Mesendoderm (in vitro differentiated cells): ENCODE results near the gene ADIPOR2.
"Not testable (repeated sequence)": the region's sequence is repeated elsewhere in the genome, so short reads cannot be mapped to it uniquely, and the experiment has no call there.

Experiments
- DNase-seq: peaks from one replicate; pipeline ENCODE4 v3.0.0; 2013
- H2AK5ac ChIP-seq: 2 replicates; pipeline ENCODE4 v1.6.1; 2013; ENCODE audit warnings: low read length, inconsistent platforms
- H2BK120ac ChIP-seq: 2 replicates; pipeline ENCODE4 v1.6.1; 2013; ENCODE audit warnings: low read depth, mild to moderate bottlenecking, low read length, moderate library complexity, mixed read lengths
- H2BK15ac ChIP-seq: replicated peaks from 2 replicates; pipeline ENCODE4 v1.6.1; 2013; ENCODE audit warnings: low read depth, mild to moderate bottlenecking, moderate library complexity
- H2BK5ac ChIP-seq: 2 replicates; pipeline ENCODE4 v1.6.1; 2013; ENCODE audit warnings: low read length, inconsistent platforms
- H3K18ac ChIP-seq: 2 replicates; pipeline ENCODE4 v1.6.1; 2013; ENCODE audit warnings: mild to moderate bottlenecking, low read length, mixed read lengths
- H3K23ac ChIP-seq: one replicate; pipeline ENCODE4 v1.6.1; 2013; ENCODE audit warnings: low read length
- H3K27ac ChIP-seq: 2 replicates; pipeline ENCODE4 v1.5.1; 2013; ENCODE audit warnings: low read depth, mild to moderate bottlenecking, inconsistent platforms, low read length, moderate library complexity
- H3K27me3 ChIP-seq: 2 replicates; pipeline ENCODE4 v1.6.1; 2013; ENCODE audit warnings: low read length, control low read depth, mild to moderate bottlenecking, inconsistent platforms; ENCODE audit not compliant: insufficient read depth, poor library complexity
- H3K36me3 ChIP-seq: 2 replicates; pipeline ENCODE4 v1.6.1; 2013; ENCODE audit warnings: low read length, inconsistent platforms; ENCODE audit not compliant: control insufficient read depth, insufficient read depth
- H3K4ac ChIP-seq: one replicate; pipeline ENCODE4 v1.6.1; 2013; ENCODE audit warnings: low read depth, mild to moderate bottlenecking, low read length, moderate library complexity
- H3K4me1 ChIP-seq: 2 replicates; pipeline ENCODE4 v1.6.1; 2013; ENCODE audit warnings: low read depth, low read length, inconsistent platforms; ENCODE audit not compliant: control insufficient read depth
- H3K4me2 ChIP-seq: 2 replicates; pipeline ENCODE4 v1.6.1; 2013; ENCODE audit warnings: low read length
- H3K4me3 ChIP-seq: 2 replicates; pipeline ENCODE4 v1.5.1; 2013; ENCODE audit warnings: mild to moderate bottlenecking, low read length
- H3K56ac ChIP-seq: one replicate; pipeline ENCODE4 v1.6.1; 2013; ENCODE audit warnings: low read length
- H3K79me1 ChIP-seq: 2 replicates; pipeline ENCODE4 v1.6.1; 2013; ENCODE audit warnings: low read length, inconsistent platforms
- H3K79me2 ChIP-seq: 2 replicates; pipeline ENCODE4 v1.6.1; 2013; ENCODE audit warnings: mild to moderate bottlenecking, low read length; ENCODE audit not compliant: control insufficient read depth, insufficient read depth
- H3K9ac ChIP-seq: 2 replicates; pipeline ENCODE4 v1.6.1; 2013; ENCODE audit warnings: low read length, inconsistent platforms
- H4K5ac ChIP-seq: one replicate; pipeline ENCODE4 v1.6.1; 2013; ENCODE audit warnings: low read length
- H4K8ac ChIP-seq: one replicate; pipeline ENCODE4 v1.6.1; 2013; ENCODE audit warnings: low read depth, mild to moderate bottlenecking, control low read depth, low read length, moderate library complexity
- WGBS: extraction: QIAGEN DNeasy Blood & Tissue Kit; methylation state at CpG from one replicate; pipeline ENCODE4 v1.1.7; 2013; ENCODE audit warnings: low lambda C conversion rate, missing lambda C conversion rate; ENCODE audit not compliant: insufficient coverage; ENCODE audit errors: extremely low coverage; 5-methylcytosine and 5-hydroxymethylcytosine counted together

The ADIPOR2 gene

DNA sequence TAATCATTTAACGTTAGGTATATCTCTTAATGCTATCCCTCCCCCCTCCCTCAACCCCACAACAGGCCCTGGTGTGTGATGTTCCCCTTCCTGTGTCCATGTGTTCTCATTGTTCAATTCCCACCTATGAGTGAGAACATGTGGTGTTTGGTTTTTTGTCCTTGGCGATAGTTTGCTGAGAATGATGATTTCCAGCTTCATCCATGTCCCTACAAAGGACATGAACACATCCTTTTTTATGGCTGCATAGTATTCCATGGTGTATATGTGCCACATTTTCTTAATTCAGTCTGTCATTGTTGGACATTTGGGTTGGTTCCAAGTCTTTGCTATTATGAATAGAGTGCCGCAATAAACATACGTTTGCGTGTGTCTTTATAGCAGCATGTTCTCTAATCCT lies 42.8 kb downstream of the ADIPOR2 start:
- not testable (repeated sequence) for H4K5ac ChIP-seq, H3K36me3 ChIP-seq, H3K9ac ChIP-seq, H3K18ac ChIP-seq, H3K56ac ChIP-seq, H2AK5ac ChIP-seq, DNase-seq, H3K79me1 ChIP-seq, H2BK5ac ChIP-seq, H3K4ac ChIP-seq, H2BK120ac ChIP-seq, H3K27me3 ChIP-seq, H3K23ac ChIP-seq, H3K27ac ChIP-seq, H3K4me2 ChIP-seq, H2BK15ac ChIP-seq, H3K4me3 ChIP-seq, H4K8ac ChIP-seq, H3K4me1 ChIP-seq
- WGBS = no CpG with 5 or more reads among the region's 5 CpGs
- H3K79me2 ChIP-seq = peaks cover 20% of the 10 kb centered on the region

DNA sequence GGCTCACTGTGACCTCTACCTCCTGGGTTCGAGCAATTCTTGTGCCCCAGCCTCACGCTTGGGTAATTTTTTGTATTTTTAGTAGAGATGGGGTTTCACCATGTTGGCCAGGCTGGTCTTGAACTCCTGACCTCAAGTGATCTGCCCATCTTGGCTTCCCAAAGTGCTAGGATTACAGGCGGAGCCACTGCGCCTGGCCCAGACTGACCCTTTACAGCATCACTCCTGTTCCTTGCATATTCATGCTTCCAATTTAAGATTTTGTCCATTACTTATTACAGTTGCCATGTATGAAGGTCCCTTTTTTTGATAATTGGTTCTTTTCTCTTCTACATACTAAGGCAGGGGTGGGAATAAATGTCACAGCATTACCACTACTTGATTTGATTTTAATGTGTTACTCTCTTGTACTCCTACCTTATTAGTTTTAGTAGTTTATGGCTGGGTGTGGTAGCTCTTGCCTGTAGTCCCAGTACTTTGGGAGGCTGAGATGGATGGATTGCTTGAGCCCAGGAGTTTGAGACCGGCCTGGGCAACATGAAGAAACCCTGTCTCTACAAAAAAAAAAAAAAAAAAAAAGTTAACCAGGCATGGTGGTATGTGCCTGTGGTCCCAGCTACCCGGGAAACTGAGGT lies 46.9 kb downstream of the ADIPOR2 start:
- H2BK5ac ChIP-seq = no peak overlapping the region
- H3K9ac ChIP-seq = no peak overlapping the region
- no peak overlapping the region for H3K23ac ChIP-seq
- no peak overlapping the region for H3K4me2 ChIP-seq
- H3K56ac ChIP-seq = no peak overlapping the region
- no peaks in the 10 kb centered on the region for H3K4me1 ChIP-seq
- no peak overlapping the region for H3K4me3 ChIP-seq
- no peak for DNase-seq
- no peak overlapping the region for H2BK120ac ChIP-seq
- H3K79me1 ChIP-seq = peaks cover 8% of the 10 kb centered on the region
- H3K18ac ChIP-seq = no peak overlapping the region
- no peaks in the 10 kb centered on the region for H3K36me3 ChIP-seq
- no peak overlapping the region for H4K5ac ChIP-seq
- no peak overlapping the region for H2BK15ac ChIP-seq
- no peak overlapping the region for H2AK5ac ChIP-seq
- H3K4ac ChIP-seq = no peak overlapping the region
- H3K27ac ChIP-seq = no peak overlapping the region
- no CpG with 5 or more reads among the region's 6 CpGs for WGBS
- peaks cover 33% of the 10 kb centered on the region for H3K79me2 ChIP-seq
- no peak overlapping the region for H4K8ac ChIP-seq
- H3K27me3 ChIP-seq = no peaks in the 10 kb centered on the region

GRCh38 chr12:1738446-1738845 lies 47.6 kb downstream of the ADIPOR2 start:
- no peak overlapping the region for H4K8ac ChIP-seq
- no peak overlapping the region for H3K4ac ChIP-seq
- no peak overlapping the region for H3K27ac ChIP-seq
- no peak overlapping the region for H3K23ac ChIP-seq
- H3K79me2 ChIP-seq = peaks cover 31% of the 10 kb centered on the region
- H3K36me3 ChIP-seq = no peaks in the 10 kb centered on the region
- no peaks in the 10 kb centered on the region for H3K4me1 ChIP-seq
- no peak overlapping the region for H3K56ac ChIP-seq
- H3K79me1 ChIP-seq = peaks cover 8% of the 10 kb centered on the region
- no peak overlapping the region for H2AK5ac ChIP-seq
- no peak overlapping the region for H2BK120ac ChIP-seq
- H2BK5ac ChIP-seq = no peak overlapping the region
- H3K4me2 ChIP-seq = no peak overlapping the region
- no peaks in the 10 kb centered on the region for H3K27me3 ChIP-seq
- no peak for DNase-seq
- no peak overlapping the region for H3K18ac ChIP-seq
- no peak overlapping the region for H3K9ac ChIP-seq
- H3K4me3 ChIP-seq = no peak overlapping the region
- no peak overlapping the region for H2BK15ac ChIP-seq
- no peak overlapping the region for H4K5ac ChIP-seq

DNA sequence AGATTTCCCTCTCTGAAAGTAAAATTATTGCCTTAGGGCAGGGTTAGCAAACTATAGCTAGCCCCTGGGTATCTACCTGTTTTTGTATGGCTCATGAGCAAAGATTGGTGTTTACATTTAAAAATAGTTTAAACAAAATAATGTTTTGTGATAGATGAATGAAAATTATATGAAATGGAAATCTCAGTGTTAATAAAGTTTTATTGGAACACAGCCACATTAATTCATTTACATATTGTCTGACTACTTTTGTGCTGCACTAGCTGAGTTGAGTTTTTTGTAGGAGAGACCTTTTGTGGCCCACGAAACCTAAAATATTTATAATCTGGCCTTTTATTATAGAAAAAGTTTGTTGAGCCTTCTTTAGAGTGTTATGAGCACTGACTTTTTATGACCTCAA lies 48.5 kb downstream of the ADIPOR2 start:
- H3K23ac ChIP-seq = no peak overlapping the region
- H3K27me3 ChIP-seq = no peaks in the 10 kb centered on the region
- H3K36me3 ChIP-seq = no peaks in the 10 kb centered on the region
- H2AK5ac ChIP-seq = no peak overlapping the region
- H3K56ac ChIP-seq = no peak overlapping the region
- peaks cover 8% of the 10 kb centered on the region for H3K79me1 ChIP-seq
- no peak overlapping the region for H3K4ac ChIP-seq
- WGBS = no CpG with 5 or more reads among the region's 1 CpG
- no peak overlapping the region for H4K8ac ChIP-seq
- no peak overlapping the region for H3K27ac ChIP-seq
- H3K79me2 ChIP-seq = peaks cover 29% of the 10 kb centered on the region
- H2BK120ac ChIP-seq = no peak overlapping the region
- no peak overlapping the region for H2BK5ac ChIP-seq
- no peaks in the 10 kb centered on the region for H3K4me1 ChIP-seq
- DNase-seq = no peak
- H3K4me3 ChIP-seq = no peak overlapping the region
- H4K5ac ChIP-seq = no peak overlapping the region
- H3K18ac ChIP-seq = no peak overlapping the region
- H2BK15ac ChIP-seq = no peak overlapping the region
- H3K9ac ChIP-seq = no peak overlapping the region
- no peak overlapping the region for H3K4me2 ChIP-seq

- Histone ChIP-seq H3K27ac (no peak overlapping the region), H3K4me3 (no peak overlapping the region), H3K18ac (no peak overlapping the region), H3K36me3 (no peaks in the 10 kb centered on the region), H3K4me1 (no peaks in the 10 kb centered on the region), H2BK5ac (no peak overlapping the region), H2BK15ac (no peak overlapping the region), H4K5ac (no peak overlapping the region), H3K27me3 (no peaks in the 10 kb centered on the region), H3K79me1 (peaks cover 11% of the 10 kb centered on the region), H3K4ac (no peak overlapping the region), H3K9ac (no peak overlapping the region), H3K79me2 (peaks cover 32% of the 10 kb centered on the region), H4K8ac (no peak overlapping the region), H3K56ac (no peak overlapping the region), H2BK120ac (no peak overlapping the region), H3K4me2 (no peak overlapping the region), H2AK5ac (no peak overlapping the region), H3K23ac (no peak overlapping the region)
- DNase-seq = no peak
- no CpG with 5 or more reads among the region's 5 CpGs for WGBS
Measured at GRCh38 chr12:1740161-1740948, 49.5 kb downstream of the ADIPOR2 start.
